Tibial artery (tissue), 4 donors: ENCODE data around the gene SLC25A23.

Experiments used
- DNase-seq, 2 donors: peaks; one replicate each; pipeline ENCODE4 v3.0.0-alpha.2; 2019
- H3K27ac ChIP-seq, 2 donors: fragments of 200-600 bp; sonication (generic) in 1 of 2; 1 replicate in 1 of 2; 2 replicates in 1 of 2; pipeline ENCODE4 v1.5.1; 2018 to 2019; ENCODE audit warnings: mild to moderate bottlenecking in 1 of 2
- H3K27me3 ChIP-seq, 2 donors: fragments of 200-600 bp; sonication (generic) in 1 of 2; one replicate each; pipeline versions ENCODE4 v1.5.1 to v1.6.0; 2016 to 2019
- H3K36me3 ChIP-seq, 3 donors: fragments of 200-600 bp; sonication (generic) in 2 of 3; one replicate each; pipeline ENCODE4 v1.5.1; 2016 to 2019; ENCODE audit warnings: mild to moderate bottlenecking in 2 of 3
- H3K4me1 ChIP-seq, 4 donors: fragments of 200-600 bp; sonication (generic) in 2 of 4; 1 replicate in 3 of 4; 2 replicates in 1 of 4; pipeline ENCODE4 v1.5.1; 2016 to 2019
- H3K4me3 ChIP-seq, 2 donors: fragments of 200-600 bp; sonication (generic) in 1 of 2; 1 replicate in 1 of 2; 2 replicates in 1 of 2; pipeline ENCODE4 v1.5.1; 2018 to 2019; ENCODE audit warnings: mild to moderate bottlenecking in 2 of 2
- H3K9me3 ChIP-seq, 3 donors: fragments of 200-600 bp; sonication (generic) in 1 of 3; one replicate each; pipeline ENCODE4 v1.5.1; 2016 to 2019
- intact Hi-C: fragments of 100-400 bp; cut with DNase I; formaldehyde crosslinking; loops from one replicate; pipeline ENCODE4 v1.15.0; 2023; ENCODE audit warnings: low total_unique reads
- TF ChIP-seq, protein P1 (sequence below), 2 experiments: fragments of 200-600 bp in 1 of 2; fragments of 450-650 bp in 1 of 2; IDR thresholded peaks; one replicate each; pipeline ENCODE4 v1.5.1; 2017 to 2019; ENCODE audit warnings: antibody characterized with exemption in 2 of 2, mild to moderate bottlenecking in 1 of 2, moderate library complexity in 1 of 2

The SLC25A23 gene

DNA sequence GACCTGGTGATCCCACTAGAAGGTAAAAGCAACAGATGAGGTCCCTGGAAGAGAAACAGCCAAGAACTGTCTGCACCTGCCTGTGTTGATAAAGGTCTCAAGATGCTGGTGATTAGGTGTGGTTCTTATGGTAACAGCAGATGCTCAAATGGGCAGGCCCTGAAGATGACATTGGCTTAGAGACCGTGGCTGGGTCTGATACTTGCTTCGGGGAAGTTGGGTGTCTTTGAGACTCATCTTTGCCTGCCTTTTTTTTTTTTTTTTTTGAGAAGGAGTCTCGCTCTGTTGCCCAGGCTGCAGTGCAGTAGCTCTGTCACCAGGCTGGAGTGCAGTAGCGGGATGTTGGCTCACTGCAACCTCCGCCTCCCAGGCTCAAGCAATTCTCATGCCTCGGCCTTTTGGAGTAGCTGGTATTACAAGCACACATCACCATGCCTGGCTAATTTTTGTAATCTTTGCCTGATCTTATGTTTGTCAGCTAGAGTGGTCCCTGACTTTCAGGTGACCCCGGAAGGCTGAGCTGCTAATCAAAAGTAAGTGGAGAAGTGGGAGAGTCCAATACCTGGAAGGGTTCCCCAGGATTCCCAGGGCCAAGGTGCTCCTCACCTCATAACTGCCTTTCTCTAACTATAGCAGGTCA is 7.9 kb downstream of the SLC25A23 start:
- TF ChIP-seq, protein P1, sequence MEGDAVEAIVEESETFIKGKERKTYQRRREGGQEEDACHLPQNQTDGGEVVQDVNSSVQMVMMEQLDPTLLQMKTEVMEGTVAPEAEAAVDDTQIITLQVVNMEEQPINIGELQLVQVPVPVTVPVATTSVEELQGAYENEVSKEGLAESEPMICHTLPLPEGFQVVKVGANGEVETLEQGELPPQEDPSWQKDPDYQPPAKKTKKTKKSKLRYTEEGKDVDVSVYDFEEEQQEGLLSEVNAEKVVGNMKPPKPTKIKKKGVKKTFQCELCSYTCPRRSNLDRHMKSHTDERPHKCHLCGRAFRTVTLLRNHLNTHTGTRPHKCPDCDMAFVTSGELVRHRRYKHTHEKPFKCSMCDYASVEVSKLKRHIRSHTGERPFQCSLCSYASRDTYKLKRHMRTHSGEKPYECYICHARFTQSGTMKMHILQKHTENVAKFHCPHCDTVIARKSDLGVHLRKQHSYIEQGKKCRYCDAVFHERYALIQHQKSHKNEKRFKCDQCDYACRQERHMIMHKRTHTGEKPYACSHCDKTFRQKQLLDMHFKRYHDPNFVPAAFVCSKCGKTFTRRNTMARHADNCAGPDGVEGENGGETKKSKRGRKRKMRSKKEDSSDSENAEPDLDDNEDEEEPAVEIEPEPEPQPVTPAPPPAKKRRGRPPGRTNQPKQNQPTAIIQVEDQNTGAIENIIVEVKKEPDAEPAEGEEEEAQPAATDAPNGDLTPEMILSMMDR (IDR thresholded peaks at IDR 0.05): no peak

DNA sequence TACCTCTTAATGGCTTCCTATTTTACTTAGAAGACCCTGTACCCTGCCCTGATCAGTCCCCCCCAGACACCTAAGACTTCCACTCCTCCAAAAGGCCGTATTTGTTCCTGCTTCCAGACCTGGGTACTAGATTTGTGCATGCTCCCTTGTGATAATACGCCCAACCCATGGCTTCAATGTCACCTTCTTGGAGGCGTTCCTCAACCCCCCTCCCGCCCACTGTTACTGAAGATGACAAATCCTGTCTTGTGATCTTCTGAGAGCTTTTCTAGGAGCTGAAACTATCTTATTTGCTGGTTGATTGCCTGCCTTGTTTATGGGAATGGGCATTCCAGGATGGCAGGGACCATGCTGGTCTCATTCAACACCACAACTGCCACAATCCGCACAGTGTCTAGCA is 9.4 kb downstream of the SLC25A23 start:
- intact Hi-C loops: no loop called here
- TF ChIP-seq, protein P1 (IDR thresholded peaks at IDR 0.05): no peak
- no peak overlapping the region for H3K4me3 ChIP-seq
- no peaks in the 10 kb centered on the region for H3K4me1 ChIP-seq
- no peak overlapping the region for H3K27ac ChIP-seq
- peaks cover 0 to 21% (median 11%) of the 10 kb centered on the region in 3 donors for H3K9me3 ChIP-seq
- no peaks in the 10 kb centered on the region for H3K27me3 ChIP-seq
- peaks cover 42 to 81% (median 58%) of the 10 kb centered on the region in 3 donors for H3K36me3 ChIP-seq
- DNase-seq: no peak

More for the DNA sequence above, 7.9 kb downstream of the SLC25A23 start:
- Histone ChIP-seq H3K36me3 (peaks cover 31 to 81% (median 58%) of the 10 kb centered on the region in 3 donors), H3K27me3 (no peaks in the 10 kb centered on the region), H3K27ac (no peak overlapping the region), H3K9me3 (peaks cover 0 to 12% (median 11%) of the 10 kb centered on the region in 3 donors), H3K4me3 (no peak overlapping the region), H3K4me1 (no peaks in the 10 kb centered on the region)
- no peak for DNase-seq
- intact Hi-C loops: no loop called here

DNA sequence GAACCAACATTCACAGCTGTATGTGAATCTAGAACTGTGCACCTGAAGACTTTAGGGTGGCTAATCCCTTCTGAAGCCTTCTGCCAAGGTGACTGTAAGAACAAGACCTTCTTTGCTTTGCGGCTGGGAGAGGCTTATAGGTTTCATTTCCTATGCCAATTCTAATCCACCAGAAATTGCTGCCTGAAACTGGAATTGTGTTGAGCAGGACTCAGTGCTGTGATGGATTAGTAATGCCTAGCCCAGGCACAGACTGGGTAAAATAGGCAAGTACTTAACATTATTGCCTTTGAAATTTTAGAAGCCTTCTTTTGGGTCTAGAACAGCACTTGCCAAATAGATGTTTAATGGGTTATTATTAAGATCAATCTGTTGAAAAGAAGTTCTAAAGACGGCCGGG is 11.5 kb downstream of the SLC25A23 start:
- peaks cover 21 to 81% (median 49%) of the 10 kb centered on the region in 3 donors for H3K36me3 ChIP-seq
- DNase-seq: no peak

DNA sequence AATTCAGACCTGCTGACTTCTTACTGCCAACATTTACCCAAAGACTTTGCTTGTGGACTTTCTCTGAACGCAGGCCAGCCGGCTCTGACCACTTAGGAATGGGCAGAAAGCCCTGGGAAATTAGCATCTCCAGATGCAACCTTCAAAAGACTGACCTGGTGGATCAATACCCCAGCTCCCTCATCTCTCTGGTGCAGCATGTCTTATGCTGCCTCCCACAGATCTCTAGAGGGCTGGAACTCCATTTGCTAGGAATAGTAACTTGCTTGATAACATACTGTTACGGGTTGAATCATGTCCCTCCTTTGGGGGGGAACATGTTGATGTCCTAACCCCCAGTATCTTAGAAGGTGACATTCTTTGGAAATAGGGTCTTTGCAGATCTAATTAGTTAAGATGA is 13.1 kb downstream of the SLC25A23 start:
- Histone ChIP-seq H3K27me3 (no peaks in the 10 kb centered on the region), H3K4me3 (no peak overlapping the region), H3K27ac (no peak overlapping the region), H3K9me3 (peaks cover 0 to 9% (median 0%) of the 10 kb centered on the region in 3 donors), H3K4me1 (no peaks in the 10 kb centered on the region), H3K36me3 (peaks cover 13 to 74% (median 38%) of the 10 kb centered on the region in 3 donors)
- no peak for DNase-seq
- TF ChIP-seq, protein P1 (IDR thresholded peaks at IDR 0.05): no peak
- intact Hi-C loops: no loop called here

More for the DNA sequence above, 11.5 kb downstream of the SLC25A23 start:
- Histone ChIP-seq H3K27ac (no peak overlapping the region), H3K9me3 (peaks cover 0 to 9% (median 0%) of the 10 kb centered on the region in 3 donors), H3K4me3 (no peak overlapping the region), H3K4me1 (no peaks in the 10 kb centered on the region), H3K27me3 (no peaks in the 10 kb centered on the region)
- intact Hi-C loops: no loop called here
- TF ChIP-seq, protein P1 (IDR thresholded peaks at IDR 0.05): no peak

DNA sequence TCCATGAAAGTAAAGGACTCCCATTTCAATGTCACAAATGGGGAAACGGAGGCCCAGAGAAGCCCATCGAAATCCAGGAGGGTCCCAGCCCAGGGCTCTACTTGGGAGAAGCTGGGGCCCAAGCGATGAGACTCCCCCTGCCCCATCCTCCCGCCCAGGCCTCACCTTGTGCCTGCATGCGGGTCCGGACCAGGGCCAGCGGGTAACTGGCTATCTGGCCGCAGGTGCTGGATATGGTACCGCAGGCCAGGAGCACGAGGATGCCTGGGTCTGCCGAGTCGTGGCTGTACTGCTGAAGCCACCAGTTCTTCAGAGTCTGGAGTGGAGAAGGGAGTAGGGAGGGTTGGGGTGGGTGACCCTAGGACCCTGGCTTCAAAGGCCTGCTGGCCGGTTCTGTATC is 15.6 kb downstream of the SLC25A23 start:
- Histone ChIP-seq H3K27me3 (no peaks in the 10 kb centered on the region), H3K4me1 (no peaks in the 10 kb centered on the region)
- intact Hi-C loops: no loop called here

More for the DNA sequence above, 15.6 kb downstream of the SLC25A23 start:
- H3K4me3 ChIP-seq: no peak overlapping the region
- TF ChIP-seq, protein P1 (IDR thresholded peaks at IDR 0.05): no peak
- DNase-seq: no peak
- H3K27ac ChIP-seq: no peak overlapping the region
- H3K9me3 ChIP-seq: peaks cover 0 to 9% (median 0%) of the 10 kb centered on the region in 3 donors
- peaks cover 13 to 60% (median 31%) of the 10 kb centered on the region in 3 donors for H3K36me3 ChIP-seq
